Measurements from ENCODE around the gene SGMS1.

The SGMS1 gene

DNA sequence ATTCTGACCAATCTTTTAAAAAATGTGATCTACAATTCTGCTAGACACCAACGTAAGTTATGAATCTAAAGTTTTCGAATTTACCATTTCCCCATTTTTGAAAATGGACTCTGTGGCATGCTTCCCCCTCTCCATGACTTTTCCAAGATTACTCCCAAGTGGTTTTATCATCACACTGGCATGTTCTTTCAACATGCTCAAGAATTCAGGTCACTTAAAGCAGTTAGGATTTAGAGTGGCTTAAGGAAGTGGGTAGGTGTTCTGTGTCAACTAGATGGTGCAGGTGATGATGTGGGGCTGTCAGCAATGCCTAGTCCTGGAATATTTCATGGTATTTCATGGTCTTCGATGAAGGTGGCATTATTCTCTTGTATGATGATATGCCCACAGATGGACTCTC is 208.5 kb downstream of the SGMS1 start:
- no peak for DNase-seq

DNA sequence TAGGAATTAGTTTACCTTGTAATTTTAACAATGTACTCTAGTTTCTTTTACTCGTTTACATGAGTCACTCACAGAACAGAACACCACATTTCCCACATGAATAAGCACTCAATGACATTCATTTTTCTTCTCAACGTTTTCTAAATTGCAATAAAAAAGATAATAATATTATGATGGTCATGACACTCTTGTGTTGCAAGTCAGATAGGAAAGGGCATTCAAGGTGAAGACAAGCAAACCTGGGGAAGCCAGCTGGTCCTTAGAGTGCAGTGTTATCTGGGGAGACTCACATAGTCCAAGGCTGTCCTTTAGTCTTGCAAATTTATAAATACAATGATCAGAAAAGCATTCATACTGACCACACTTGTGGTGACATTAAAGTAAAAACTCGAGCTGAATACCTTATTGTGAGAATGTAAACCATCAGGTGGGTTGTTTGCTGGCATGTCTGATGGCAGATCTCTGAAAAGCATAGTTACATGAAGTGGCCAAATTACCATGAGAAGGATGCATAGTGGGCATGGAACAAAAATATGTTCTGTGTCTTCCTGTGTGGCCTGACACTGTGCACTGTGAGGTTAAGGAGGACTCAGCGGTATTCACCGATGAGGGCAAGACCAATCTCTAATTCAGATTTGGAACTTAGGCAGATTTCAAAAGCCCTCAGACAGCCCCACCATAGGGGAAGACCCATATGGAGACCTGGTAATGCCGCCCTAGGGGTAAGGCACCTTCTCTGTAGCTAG is 213.5 kb downstream of the SGMS1 start:
- no peak for DNase-seq

DNA sequence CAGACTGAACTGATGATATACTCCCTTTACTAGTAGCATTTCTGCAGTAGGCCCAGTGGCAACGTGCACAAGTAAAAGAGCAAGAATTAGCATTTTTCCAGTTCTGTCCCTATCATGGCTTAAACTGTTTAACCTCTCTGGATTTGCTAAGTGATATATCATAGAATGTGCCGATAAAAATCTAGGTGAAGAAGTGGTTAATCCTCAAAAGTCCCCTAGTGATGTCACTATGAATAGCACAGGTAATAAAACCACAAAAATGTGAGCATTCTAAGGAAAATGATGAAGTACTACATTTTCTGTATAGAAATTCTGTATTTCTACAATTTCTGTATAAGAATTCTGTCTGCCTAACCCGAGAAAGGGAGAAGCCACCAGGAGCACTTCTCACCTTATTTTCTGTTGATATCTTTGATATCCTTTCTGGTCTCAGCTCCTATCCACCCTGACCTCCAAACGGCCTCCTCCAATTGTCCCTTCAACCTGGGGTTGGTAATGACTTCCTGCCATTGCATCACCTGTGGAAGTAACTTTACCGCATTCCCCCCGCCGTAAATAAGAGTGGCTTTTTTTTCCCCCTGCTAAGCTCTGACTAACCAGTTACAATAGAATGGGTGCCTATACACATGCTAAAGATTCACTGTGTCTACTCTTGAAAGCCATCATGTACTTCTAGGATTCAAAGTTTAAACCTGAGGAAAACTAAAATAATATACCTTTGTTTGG is 216.5 kb downstream of the SGMS1 start:
- no peak for DNase-seq

DNA sequence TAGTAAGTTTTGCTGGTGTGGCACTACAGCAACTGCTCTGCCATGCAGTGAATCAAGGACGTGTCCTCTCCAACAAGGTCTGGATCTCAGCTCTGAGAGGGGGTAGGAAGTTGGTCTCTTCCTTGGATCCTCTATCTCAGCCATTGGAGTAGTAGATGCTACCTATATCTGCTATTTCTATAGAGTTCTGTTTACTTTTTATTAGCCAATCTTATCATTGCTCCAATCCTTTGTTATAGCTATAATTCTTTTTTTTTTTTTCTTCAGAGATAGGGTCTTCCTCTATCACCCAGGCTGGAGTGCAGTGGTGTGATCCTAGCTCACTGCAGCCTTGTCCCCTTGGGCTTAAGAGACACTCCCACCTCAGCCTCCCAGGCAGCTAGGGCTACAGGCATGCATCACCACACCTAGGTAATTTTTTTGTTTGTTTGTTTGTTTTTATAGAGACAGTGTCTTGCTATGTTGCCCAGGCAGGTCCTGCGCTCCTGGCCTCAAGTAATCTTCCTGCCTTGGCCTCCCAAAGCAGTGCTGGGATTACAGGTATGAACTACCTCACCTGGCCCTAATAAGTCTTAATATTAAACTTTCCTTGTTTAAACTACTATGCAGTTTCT is 217.2 kb downstream of the SGMS1 start:
- DNase-seq = no peak

DNA sequence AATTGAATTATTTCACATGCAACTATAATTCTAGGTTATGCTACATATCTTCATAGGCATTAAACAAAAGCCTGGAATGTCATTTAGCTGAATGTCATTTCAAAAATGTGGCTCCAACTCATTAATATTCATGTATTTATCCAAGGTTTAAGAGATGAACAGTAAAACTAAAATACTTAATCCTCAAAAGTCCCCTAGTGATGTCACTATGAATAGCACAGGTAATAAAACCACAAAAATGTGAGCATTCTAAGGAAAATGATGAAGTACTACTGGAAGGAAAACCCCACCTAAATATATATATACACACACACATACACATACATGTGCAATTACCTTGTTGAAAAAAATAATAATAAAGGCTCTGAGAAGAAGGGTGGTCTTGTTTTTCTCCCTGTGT is 218.0 kb downstream of the SGMS1 start:
- no peak for DNase-seq

DNA sequence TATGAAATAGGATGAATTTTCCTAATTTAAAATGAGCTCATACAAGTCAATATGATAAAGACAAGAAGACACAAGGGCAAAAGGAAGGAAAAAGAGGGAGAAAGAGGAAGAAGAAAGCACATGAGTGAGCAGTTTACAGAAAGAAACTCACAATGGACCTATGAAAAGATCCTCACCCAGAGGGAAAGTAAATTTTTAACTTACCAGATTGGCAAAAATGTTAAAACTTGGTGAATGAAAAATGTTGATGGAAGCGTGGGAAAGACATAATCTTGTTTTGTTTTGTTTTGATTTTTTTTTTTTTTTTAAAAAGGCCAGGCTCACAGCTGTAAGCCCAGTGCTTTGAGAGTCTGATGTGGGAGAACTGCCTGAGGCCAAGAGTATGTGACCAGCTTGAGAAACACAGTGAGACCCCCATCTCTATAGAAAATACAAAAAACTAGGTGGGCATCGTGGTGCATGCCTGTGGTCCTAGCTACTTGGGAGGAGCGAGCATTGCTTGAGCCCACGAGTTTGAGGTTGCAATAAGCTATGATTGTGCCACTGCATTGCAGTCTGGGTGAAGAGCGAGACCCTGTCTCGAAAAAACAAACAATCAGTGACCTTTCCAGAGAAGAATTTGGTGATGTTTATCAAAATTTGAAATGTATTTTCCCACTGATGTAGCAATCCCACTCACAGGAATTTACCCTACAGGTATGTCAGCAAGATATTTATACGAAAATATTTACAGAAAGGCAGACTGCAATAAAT is 219.6 kb downstream of the SGMS1 start:
- DNase-seq = no peak

DNA sequence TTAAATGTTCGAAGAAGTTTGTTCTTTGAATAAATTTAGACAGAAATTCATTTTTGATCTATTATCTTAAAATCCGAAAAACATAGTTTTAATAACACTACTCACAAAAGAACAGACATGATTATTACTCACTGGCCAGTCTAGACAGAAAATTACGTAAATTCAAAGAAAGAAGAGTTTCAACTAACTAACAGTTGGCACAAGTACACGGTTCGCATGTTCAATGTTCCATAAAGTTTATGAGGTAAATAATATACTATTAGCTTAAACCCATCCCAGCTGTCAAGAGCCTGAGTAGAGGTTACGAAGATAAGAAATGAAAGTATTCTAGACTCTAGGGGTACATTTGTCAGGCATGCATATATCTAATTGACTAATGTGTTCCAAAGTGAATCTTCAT is 220.7 kb downstream of the SGMS1 start:
- no peak for DNase-seq

DNA sequence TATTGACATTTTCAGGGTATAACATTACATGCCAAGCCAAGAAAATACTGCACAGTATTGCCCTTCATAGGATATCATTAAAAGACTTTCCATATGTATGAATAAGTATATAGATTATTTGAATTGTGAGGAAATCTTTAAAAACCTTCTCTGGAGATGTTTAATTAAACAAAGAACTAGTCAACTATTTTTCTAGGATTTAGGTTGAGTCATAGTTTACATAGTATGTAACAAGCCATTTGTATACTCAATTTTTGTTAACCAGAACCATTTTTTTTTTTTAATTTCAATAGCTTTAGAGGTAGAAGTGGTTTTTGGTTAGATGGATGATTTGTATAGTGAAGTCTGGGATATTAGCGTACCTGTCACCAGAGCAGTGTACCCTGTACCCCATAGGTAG is 221.3 kb downstream of the SGMS1 start:
- DNase-seq = no peak

DNA sequence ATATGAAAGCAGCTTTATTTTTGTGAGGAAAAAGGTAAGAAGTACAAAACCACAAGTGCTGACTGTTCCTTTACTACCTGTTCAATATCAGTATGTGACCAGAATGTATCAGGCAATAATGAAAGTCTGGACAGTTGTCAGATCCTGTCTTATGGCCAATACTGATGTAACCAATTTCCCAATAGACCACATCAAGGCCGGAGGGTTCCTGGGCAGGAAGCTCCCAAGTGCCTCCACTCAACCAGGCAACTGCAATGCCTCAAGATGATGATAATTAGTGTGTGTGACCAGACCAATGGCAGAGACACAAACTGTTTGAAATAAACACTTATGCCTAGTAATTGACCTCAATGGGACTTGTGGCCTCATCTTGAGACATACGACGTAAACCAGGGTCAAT is 223.1 kb downstream of the SGMS1 start:
- DNase-seq = no peak

DNA sequence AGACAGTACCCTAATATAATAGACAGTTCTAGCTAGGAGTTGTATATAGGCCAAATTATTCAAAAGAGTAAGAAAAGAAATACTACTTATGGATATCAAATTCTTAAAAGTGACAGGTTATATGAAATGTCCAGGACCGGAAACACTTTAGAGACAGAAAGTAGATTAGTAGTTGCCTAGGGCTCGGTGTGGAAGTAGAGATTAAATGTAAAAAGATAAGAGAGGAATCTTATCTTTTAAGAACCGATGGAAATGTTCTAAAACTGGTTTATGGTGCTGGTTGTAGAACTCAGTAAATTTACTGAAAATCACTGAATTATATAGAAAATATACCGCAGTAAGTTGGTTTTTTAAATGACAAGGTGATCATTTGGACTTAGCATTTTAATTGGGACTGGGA is 224.9 kb downstream of the SGMS1 start:
- no peak for DNase-seq

DNA sequence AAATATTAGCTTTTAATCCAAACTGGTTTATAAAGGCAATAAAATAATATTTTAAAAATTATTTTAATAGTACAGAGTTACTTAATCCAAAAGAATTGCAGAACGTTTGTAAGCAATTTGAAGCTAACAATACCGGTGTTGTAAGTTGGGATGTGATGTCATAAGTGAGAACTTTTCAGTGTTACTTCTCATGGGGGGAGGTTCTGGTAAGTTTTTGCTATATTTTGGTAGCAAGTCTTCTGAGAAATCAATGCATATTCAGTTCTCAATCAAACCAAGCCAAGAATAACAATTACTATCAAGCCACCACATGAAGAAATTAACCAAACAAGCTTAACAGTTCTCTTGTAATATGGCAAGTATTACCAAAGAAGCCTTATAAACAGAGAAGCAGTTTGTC is 225.4 kb downstream of the SGMS1 start:
- DNase-seq = no peak

DNA sequence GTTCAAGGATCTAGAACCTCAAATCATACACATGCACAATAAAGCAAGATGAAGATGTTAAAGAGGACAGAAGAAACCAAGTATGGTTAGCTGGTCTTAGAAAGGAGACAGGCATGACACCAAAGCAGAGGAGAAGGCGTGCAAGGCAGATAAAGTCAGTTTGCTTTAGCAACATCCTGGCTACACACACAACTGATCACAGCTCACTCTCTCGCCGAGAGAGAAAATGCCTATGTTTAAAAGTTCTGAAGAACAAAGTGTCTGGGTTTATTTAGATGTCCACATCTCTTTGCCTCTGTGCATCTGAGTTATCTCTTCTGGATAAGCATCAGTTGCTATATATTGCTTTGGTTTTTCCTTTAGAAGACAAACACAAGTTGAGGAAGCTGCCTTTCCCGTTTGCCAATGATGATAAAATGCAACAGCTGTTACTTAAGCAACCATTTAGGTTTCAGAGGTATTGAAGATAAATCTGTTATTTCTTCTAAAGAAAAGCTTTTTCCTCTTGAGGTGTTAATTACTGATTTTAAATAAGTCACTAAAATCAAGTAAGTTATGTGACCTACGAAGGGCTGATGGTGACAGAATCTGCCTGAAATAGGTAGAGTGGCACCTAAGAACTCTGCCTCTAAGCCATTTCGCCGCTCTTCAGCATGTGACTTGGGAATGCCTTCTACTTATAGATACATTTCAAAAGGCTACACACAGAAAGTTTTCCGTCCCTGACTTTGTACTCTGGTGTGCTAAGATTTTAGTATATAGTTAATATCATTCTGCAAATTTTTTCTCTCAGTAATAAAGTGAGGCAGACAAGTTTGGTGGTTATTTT is 226.2 kb downstream of the SGMS1 start:
- no peak for DNase-seq

DNA sequence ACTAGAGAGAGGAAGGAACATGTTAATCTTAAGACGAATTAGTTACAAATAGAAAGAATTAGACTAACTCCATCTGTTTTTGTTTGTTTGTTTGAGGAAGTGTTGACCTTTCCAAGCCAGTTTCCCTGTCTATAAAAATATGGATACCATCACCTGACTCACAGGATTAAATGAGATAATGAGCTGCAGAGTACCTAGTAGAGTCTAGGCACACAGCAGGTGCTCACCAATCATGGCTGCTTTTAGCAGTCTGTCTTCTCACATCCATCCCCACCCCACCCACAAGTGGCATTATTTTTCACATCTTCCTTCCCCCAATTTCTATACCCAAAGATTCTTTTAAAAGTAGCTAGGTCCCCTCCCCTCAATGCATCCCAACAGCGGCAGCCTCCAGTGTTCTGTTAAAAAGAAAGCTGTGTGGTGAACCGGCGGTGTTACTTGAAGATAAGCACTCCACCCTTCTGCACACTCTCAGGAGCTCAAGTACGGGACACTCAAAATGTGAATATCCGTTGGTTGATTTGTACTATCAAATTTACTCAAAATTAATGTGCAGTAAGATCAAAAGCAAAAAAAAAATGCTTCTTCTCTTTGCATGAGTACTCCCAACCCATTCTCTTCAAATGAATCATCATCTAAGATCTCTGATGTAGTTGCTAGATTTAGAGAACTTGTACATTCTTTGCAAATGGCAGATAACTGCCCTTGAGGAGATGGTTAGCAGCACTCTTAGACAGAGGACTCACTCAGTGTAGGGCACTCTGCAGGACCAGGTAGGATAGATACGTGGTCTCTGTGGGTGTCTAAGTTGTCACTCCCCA is 227.1 kb downstream of the SGMS1 start:
- DNase-seq = peak; percentile 90

DNA sequence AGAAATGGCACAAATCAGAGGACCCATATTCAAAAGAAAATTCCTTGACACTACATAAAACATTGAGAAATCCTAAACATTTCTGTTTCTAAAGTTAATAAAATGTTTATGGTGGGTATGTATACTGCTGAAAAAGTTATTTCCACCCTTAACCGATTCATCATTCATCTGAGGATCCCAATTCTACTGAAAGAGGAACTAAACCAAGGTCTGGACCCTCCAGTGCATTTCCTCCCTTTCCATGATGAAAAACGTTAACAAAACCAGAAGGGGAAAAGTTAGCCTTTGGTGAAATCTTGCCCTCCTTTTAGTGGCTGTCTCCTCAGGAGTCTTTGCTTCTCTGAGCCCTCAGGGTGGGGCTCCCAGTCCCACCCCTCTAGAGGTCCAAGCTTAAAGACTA is 227.9 kb downstream of the SGMS1 start:
- no peak for DNase-seq

DNA sequence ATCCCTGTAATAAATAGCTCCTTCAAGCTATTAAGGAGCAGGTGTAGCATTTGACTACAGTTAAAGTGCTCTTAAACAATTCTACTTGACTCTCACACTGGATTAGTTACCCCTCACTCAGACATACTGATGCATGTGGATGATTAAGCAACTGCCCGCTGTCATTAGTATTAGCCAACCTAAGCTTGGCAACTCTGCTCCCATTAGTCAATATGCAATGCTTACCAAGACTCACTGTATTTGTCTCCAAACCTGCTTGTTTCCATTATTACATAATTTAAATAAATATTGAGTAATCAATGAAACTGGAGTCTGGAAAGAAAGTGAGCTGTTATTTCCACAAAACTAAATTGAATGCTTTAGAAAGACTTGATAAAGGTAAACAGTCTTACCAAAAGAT is 228.5 kb downstream of the SGMS1 start:
- DNase-seq = no peak

DNA sequence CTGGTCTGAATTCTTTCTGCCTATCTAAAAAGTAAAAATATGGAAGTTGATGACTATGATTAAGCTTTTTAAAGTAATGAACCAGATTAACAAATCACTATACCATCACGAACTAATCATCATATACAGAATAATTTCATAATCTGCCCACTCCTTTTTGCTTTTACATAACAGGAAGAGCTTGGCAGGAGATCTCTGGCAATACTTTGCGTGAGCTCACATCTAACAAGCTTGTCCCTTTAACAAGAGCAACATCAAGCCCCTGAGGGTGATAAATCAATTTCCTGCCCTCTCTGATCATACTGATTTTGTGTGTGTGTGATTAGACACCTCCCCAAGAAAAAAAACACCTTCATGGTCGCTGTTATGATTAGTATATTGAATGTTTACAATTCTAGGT is 228.9 kb downstream of the SGMS1 start:
- DNase-seq = peak; percentile 41

DNA sequence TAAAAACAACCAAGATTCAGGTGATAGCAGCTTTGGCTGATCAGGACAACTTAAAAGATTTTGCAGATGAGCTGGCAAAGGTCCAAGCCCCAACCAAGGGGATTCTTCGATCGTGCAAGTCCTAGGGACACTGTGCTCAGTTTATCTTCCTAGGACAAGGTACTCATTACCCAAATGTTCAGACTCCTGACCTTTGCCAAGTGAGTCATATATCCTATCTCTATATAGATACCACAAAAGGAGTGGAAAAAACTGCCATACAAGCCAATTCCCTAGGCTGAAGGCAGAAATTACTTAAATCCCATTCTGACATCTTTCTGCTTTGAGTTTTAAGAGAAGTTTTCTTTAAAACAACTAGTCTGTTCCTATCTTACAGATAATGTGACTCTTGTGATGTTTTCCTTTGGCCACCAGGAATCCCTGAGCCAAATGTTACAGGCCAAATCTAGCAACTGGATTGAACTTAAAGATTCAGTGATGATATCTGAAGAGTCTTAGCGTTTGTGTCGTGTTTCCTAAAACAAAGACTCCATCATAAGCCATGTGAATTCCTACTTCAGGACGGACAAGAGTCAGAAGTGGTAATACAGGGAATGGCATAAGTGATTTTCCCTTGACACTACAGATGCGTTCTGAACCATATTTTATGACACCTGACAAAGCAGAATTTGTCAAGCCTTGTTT is 229.8 kb downstream of the SGMS1 start:
- DNase-seq = no peak

DNA sequence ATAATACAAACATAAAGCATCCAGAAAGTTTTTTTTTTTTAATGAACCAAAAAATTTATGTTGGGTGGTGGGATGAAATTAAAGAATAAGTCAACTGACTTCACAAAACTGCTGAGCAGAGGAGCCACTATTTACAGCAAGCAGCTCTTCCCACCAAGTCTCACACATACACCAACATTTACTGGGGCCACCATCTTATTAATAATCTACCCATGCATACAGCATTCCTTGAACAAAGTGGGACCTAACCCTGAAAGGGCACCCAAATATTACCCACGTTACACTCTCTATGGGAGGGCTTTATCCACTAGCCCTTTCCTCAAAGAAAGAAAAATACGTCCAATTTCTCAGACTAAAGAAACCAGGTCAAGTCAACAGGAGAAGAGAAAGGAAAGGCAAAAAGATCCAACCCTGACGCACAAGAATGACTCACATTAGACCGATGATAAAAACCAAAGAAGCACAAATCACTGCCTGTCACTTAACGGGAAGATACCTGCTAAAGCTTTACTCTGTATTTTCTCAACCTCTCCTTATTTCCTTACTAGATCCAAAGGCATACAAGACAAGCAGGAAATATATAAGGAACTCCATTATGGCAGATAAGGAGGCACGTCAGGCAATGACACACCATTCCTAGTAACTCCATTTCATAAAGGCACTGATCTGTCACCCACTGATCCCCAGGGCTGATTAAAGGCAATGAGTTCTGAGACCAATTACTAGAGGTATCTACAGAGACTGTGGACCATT is 230.6 kb downstream of the SGMS1 start:
- no peak for DNase-seq

DNA sequence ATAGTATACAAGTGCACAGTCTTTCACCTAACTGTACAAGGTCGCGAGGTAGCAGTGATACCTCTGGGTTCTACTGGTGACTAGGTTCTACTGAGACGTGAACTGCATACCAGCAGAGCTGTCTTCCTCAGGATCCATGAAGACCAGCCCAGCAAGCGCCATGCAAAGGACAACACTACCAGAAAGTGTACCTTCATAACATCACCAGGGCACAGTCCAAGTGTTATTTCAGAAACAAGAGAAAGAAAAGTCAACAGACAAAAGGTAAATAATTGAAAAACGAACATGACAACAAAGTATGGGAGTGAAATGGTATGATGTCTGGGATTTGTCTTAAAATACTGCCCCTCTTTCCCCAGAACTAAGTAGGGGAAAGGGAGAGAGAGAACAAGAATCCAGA is 231.3 kb downstream of the SGMS1 start:
- no peak for DNase-seq

DNA sequence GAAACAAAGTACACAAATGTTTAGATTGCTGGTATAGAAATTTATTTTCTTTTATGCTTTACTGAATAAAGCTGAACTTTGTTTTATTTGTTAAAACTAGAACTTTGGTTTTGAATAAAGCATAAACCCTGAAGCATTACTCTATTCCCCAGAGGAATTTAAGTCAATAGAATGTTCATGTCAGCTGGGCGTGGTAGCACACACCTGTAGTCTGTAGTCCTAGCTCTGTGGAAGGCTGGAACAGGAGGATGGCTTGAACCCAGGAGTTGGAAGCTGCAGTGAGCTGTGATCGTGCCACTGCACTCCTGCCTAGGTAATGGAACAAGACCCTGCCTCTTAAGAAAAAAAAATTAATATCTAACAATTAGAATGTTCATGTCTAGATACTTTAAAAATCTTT is 233.5 kb downstream of the SGMS1 start:
- DNase-seq = no peak

All from activated CD4-positive, alpha-beta T cell treated with anti-CD3 and anti-CD28 coated beads, Interleukin-2, amount 50 U/mL, for 16 hours (primary cell).